ENCODE results near the gene TFEB.

- TF ChIP-seq, protein P1, sequence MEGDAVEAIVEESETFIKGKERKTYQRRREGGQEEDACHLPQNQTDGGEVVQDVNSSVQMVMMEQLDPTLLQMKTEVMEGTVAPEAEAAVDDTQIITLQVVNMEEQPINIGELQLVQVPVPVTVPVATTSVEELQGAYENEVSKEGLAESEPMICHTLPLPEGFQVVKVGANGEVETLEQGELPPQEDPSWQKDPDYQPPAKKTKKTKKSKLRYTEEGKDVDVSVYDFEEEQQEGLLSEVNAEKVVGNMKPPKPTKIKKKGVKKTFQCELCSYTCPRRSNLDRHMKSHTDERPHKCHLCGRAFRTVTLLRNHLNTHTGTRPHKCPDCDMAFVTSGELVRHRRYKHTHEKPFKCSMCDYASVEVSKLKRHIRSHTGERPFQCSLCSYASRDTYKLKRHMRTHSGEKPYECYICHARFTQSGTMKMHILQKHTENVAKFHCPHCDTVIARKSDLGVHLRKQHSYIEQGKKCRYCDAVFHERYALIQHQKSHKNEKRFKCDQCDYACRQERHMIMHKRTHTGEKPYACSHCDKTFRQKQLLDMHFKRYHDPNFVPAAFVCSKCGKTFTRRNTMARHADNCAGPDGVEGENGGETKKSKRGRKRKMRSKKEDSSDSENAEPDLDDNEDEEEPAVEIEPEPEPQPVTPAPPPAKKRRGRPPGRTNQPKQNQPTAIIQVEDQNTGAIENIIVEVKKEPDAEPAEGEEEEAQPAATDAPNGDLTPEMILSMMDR (IDR thresholded peaks at IDR 0.05), result no peak
- TF ChIP-seq POLR2AphosphoS5 (IDR thresholded peaks at IDR 0.05; ENCODE audit: insufficient read depth in 1 of 2, low read depth in 1 of 2) (peak in 1 of 2 donors; percentile 61), POLR2A (IDR thresholded peaks at IDR 0.05) (no peak)
Observed at GRCh38 chr6:41636833-41637193, 98.6 kb downstream of the TFEB start.
